GM15510 (cell line): ENCODE data around the gene DCP1B.

Experiments used
- POLR2A ChIP-seq: IDR thresholded peaks from 3 replicates; pipeline ENCODE4 v1.6.1; 2011; ENCODE audit warnings: borderline replicate concordance; ENCODE audit not compliant: insufficient read length; ENCODE audit errors: extremely low read depth

DCP1B gene

DNA sequence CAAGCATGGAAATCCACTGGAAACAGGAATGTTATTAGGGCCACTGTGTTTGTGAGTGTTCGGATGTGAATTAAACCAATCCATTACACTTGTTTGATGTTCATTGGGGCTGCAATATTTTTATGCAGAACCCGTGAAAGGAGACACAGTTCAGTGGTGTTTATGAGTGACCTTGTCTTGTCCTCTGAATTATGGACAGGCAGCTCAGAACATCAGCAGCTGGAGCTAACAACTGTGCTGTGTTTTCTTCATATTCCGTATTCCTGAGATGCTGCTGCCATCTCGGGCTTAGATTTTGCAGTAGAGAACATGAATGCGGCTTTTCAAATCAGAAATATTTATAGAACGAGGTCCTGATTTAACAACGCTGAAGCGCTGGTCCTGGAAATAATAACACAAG lies 28.2 kb upstream of the DCP1B start:
- no peak for TF ChIP-seq POLR2A

- no peak for TF ChIP-seq POLR2A
Measured at GRCh38 chr12:2029851-2030250, 25.6 kb upstream of the DCP1B start.

DNA sequence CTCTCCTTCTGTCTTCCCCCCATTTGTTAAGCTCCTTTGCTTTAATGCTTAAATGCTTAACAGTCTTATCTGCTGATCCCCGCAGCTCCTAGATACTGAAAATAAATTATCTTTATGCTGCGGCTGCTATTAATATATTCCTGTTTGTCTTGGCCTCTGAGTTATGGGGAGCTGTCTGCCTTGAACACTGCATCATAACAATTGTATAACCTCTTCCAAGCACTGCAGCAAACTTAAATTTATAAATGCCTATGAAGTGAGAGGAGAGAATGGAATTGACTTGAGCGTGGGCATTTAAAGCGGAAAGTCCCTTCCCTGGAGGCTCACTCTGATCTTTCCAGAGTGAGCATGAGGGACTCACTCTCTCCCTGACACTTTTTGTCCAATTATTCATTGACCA lies 23.1 kb upstream of the DCP1B start:
- TF ChIP-seq POLR2A = no peak

- no peak for TF ChIP-seq POLR2A
Measured at GRCh38 chr12:2023365-2023764, 19.1 kb upstream of the DCP1B start.

DNA sequence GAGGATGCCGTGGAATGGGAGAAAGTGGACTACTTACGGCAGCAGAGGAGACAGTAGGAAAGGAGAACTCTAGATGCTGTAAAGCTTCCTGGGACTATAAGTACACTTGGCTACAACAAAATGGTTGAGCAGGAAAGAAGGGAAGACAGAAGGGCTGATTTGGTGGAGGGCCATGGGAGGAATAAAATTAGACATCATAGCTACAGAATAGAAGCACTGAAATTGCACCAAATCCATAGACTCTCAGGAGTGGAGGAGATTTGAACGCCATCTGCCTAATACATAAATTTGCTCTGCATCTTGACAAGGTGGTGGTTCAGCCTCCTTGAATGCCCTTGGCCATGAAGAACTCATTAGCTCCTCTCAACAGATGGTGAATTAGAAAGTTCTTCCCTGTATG lies 16.3 kb upstream of the DCP1B start:
- TF ChIP-seq POLR2A = no peak

DNA sequence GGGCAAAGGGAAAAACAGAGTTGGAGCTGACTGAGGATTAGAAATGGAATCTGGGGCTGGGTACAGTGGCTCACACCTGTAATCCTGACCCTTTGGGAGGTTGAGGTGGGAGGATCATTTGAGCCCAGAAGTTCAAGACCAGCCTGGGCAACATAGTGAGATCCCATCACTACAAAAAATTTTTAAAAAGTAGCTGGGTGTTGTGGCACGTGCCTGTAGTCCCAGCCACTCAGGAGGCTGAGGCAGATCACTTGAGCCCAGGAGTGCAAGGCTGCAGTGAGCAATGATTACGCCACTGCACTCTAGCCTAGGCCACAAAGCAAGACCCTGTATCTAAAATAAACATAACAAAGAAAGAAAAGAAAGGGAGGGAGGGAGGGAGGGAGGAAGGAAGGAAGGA lies 14.9 kb upstream of the DCP1B start:
- no peak for TF ChIP-seq POLR2A

- no peak for TF ChIP-seq POLR2A
Measured at GRCh38 chr12:2018391-2018790, 14.1 kb upstream of the DCP1B start.

DNA sequence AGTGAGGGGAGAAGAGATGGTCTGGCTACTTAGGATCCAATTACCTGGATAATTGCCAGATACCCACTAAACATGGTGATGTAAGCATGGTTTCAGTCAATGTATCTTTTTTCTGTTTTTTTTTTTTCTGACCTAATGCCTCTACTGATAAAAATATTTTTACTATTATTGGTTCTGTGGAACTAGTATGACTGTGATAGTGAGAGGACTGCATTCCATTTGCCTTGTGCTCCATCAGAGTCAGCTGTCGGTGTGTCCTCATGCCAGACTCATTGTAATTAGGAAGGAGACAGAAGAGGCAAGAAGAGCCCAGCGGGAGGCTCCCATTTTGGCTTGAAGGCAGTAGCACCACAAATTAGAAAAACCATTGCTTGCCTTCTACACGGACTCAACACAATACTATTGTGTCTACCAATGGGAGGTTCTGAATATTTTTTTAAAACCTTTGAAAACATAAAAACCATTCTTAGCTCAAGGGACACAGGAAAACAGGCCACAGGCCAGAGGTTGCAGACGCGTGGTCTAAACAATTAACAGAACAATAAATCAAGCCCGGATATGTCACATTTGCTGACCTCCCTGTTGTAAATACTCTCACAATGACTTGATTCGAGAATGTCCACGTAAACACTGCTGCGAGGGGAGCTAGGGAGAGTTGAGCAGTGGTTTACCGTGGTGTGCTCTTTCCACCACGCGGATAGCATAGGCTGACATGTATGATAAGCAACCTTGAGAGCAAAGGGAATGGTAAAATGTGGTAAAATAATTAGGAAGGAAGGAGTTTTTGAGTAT lies 13.5 kb upstream of the DCP1B start:
- no peak for TF ChIP-seq POLR2A

- no peak for TF ChIP-seq POLR2A
Measured at GRCh38 chr12:2016862-2017545, 12.7 kb upstream of the DCP1B start.

DNA sequence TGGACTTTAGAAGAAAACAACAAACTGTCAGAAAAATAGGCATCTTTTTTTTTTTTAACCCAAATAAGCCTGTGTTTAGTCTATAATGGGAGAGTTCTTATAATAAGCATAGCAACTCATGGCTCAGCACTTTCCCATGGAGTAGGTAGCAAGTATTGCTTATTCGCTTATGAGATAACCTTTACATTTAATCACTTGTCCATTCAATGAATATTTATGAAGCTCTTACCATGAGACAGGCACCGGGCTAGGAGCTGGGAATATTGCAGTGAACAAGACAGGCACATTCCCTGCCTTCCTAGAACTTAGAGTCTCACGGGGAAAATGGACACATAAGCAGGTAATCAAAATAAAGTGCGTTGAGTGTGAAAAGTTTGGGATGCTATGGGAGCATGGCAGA lies 10.0 kb upstream of the DCP1B start:
- no peak for TF ChIP-seq POLR2A

GRCh38 chr12:2013527-2014223 lies 9.4 kb upstream of the DCP1B start:
- no peak for TF ChIP-seq POLR2A

- TF ChIP-seq POLR2A = no peak
Measured at GRCh38 chr12:2013086-2013485, 8.8 kb upstream of the DCP1B start.

GRCh38 chr12:2011643-2012607 lies 7.7 kb upstream of the DCP1B start:
- no peak for TF ChIP-seq POLR2A

GRCh38 chr12:2009623-2010022 lies 5.4 kb upstream of the DCP1B start:
- no peak for TF ChIP-seq POLR2A
